ENCODE results near the gene POU4F2. TPM values are rescaled to one million over a fixed set of nuclear protein-coding genes. Genes with fewer than 3 reads are reported as not detected.

The POU4F2 gene
- total RNA-seq, 4 donors from 2014 or later, result not detected

DNA sequence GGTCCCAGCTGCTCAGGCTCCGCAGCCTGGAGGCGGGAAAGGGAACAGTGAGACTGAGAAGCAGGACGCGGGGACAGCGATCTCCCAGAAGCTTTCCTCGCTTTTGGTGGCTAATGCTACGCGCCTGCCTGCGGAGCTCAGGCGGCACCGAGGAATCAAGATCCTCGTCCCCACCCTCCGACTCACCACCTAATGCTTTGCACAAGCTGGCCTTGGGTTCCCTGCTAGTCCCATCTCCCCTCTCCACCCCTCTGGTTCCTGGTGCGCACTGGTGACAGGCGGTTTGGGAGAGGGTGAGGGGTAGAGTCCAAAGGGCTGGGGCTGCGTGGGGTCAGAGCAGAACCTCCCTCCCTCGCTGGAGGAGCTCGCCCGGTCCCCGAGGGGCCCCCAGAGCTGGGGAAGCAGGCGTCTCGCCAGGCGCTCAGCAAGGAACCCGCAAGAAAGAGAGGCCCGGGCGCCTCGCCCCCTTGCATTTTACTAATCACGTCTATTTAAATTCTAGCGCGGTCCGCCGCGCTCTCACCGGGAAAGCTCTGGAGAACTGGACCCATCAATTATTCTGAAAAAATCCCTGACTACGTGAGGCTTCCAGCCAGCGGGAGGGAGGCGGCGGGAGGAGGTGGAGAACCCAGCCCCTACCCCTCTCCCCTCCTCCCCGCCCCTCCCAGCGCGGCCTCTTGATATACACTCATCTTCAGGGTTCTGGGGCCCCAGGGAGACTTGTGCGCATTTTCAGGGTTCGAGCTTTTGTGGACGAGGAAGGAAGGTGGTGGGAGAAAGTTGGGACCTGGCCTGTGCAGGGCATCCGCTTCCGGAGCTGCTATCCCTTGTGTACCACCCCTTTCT is 9.1 kb downstream of the POU4F2 start:
- no peaks in the 10 kb centered on the region for H3K36me3 ChIP-seq
- peaks cover 3% of the 10 kb centered on the region for H3K27me3 ChIP-seq
- no peak overlapping the region for H3K27ac ChIP-seq
- H3K9me3 ChIP-seq, result no peaks in the 10 kb centered on the region
- WGBS, 2 donors, result 4% methylated on average over 34 to 43 of the region's 46 CpGs
- TF ChIP-seq, protein P1, sequence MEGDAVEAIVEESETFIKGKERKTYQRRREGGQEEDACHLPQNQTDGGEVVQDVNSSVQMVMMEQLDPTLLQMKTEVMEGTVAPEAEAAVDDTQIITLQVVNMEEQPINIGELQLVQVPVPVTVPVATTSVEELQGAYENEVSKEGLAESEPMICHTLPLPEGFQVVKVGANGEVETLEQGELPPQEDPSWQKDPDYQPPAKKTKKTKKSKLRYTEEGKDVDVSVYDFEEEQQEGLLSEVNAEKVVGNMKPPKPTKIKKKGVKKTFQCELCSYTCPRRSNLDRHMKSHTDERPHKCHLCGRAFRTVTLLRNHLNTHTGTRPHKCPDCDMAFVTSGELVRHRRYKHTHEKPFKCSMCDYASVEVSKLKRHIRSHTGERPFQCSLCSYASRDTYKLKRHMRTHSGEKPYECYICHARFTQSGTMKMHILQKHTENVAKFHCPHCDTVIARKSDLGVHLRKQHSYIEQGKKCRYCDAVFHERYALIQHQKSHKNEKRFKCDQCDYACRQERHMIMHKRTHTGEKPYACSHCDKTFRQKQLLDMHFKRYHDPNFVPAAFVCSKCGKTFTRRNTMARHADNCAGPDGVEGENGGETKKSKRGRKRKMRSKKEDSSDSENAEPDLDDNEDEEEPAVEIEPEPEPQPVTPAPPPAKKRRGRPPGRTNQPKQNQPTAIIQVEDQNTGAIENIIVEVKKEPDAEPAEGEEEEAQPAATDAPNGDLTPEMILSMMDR (IDR thresholded peaks at IDR 0.05), result no peak
- no peak for TF ChIP-seq POLR2A (IDR thresholded peaks at IDR 0.05)
- intact Hi-C loops (cut with DNase I), result no loop called here
- no peak overlapping the region for H3K4me3 ChIP-seq (replicated peaks in 1 of 3)
- DNase-seq, result no peak
- no peaks in the 10 kb centered on the region for H3K4me1 ChIP-seq

DNA sequence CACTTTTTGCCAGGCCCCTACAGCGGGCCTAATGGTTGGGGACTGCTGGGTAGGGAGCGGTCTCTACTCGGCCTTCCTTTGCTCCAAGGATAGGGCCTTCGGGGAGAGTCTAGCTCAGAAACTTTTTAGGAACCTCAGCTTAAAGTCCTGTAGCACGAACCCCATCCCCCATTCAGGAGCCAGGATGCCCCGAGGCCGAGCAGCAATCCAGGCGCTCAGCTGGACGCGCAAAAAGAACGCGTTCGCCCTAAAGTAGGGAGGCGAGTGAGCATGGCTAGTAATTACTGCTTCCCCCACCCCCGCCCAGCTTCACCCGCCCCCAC is 9.7 kb downstream of the POU4F2 start:
- Histone ChIP-seq H3K27ac (no peak overlapping the region), H3K4me3 (replicated peaks in 1 of 3) (no peak overlapping the region), H3K27me3 (peaks cover 3% of the 10 kb centered on the region), H3K36me3 (no peaks in the 10 kb centered on the region), H3K9me3 (no peaks in the 10 kb centered on the region), H3K4me1 (no peaks in the 10 kb centered on the region)
- intact Hi-C loops (cut with DNase I), result no loop called here
- DNase-seq, result no peak
- 1 to 7% methylated on average over 9 to 14 of the region's 16 CpGs for WGBS, 2 donors
- TF ChIP-seq, protein P1 (IDR thresholded peaks at IDR 0.05), result no peak
- no peak for TF ChIP-seq POLR2A (IDR thresholded peaks at IDR 0.05)

DNA sequence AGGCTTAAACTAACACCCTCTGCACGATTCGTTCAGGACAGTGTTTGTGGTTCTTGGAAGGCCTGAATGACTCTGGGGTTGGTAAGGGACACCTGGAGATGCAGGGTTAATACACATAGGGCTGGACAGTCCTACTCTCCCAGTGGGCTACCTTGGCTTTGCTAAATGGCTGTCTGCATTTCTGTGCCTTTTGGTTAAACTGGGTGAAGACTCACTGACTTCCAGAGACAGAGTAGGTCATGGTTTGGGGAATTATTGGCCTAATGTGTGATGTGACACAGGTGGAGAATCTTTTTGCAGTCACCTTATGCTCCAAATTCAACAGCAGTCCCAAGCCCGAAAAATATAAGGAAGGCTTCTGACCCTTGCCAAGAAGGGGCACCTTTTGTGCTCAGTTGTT is 10.5 kb downstream of the POU4F2 start:
- H3K27me3 ChIP-seq, result peaks cover 3% of the 10 kb centered on the region
- no peaks in the 10 kb centered on the region for H3K9me3 ChIP-seq
- no peak overlapping the region for H3K27ac ChIP-seq
- H3K36me3 ChIP-seq, result no peaks in the 10 kb centered on the region
- WGBS, 2 donors, result 10 to 17% methylated on average over 3 of the region's 3 CpGs
- no peak overlapping the region for H3K4me3 ChIP-seq (replicated peaks in 1 of 3)
- intact Hi-C loops (cut with DNase I), result no loop called here
- no peak for DNase-seq
- TF ChIP-seq, protein P1 (IDR thresholded peaks at IDR 0.05), result no peak
- no peak for TF ChIP-seq POLR2A (IDR thresholded peaks at IDR 0.05)
- H3K4me1 ChIP-seq, result no peaks in the 10 kb centered on the region

DNA sequence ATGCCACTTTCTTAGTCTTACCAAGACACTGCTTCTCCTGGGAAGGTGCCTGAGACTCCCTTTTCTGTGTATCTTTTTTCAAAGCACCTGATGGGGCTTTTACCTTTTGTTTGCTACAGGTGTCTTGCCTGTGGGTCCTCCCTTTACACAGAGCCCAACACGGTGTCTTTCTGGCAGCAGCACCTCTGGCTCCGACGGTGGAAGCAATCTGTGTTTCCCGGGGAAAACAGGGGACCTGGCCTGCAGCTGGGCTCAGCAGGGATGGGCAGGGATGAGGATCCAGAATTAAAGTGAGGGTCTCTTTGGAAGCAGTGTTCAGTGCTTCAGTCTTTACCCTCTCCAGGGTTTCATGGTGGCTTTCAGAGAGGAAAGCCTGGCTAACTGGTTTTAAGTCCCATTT is 11.3 kb downstream of the POU4F2 start:
- H3K27me3 ChIP-seq, result peaks cover 3% of the 10 kb centered on the region
- intact Hi-C loops (cut with DNase I), result no loop called here
- H3K4me3 ChIP-seq (replicated peaks in 1 of 3), result no peak overlapping the region

More for the DNA sequence above, 11.3 kb downstream of the POU4F2 start:
- Histone ChIP-seq H3K4me1 (peaks cover 0 to 6% of the 10 kb centered on the region in 2 donors), H3K36me3 (no peaks in the 10 kb centered on the region), H3K27ac (no peak overlapping the region), H3K9me3 (no peaks in the 10 kb centered on the region)
- WGBS, 2 donors, result 0 to 4% methylated on average over 4 of the region's 4 CpGs
- no peak for DNase-seq
- TF ChIP-seq, protein P1 (IDR thresholded peaks at IDR 0.05), result no peak
- no peak for TF ChIP-seq POLR2A (IDR thresholded peaks at IDR 0.05)
